ENCODE results near the gene CACNA1B.

GRCh38 chr9:137963525-137963924 is 85.9 kb downstream of the CACNA1B start:
- no peak for TF ChIP-seq CTCF (IDR thresholded peaks at IDR 0.05)
- no peak for TF ChIP-seq POLR2AphosphoS5 (IDR thresholded peaks at IDR 0.05)
- TF ChIP-seq POLR2A (IDR thresholded peaks at IDR 0.05; ENCODE audit: low read depth) = no peak

Data from esophagus muscularis mucosa (tissue), 3 donors.